AG09319 (cell line): ENCODE measurements around the gene GNG13.

Experiments used
- DNase-seq: peaks from one replicate; pipeline ENCODE4 v3.0.0-alpha.2; 2010; ENCODE audit warnings: low read depth; ENCODE audit errors: extremely low read depth
- TF ChIP-seq, protein P1 (sequence below): IDR thresholded peaks from 2 replicates; pipeline ENCODE4 v1.5.1; 2011; ENCODE audit warnings: low read depth, mild to moderate bottlenecking, inconsistent platforms, low read length, moderate library complexity

Gene GNG13

DNA sequence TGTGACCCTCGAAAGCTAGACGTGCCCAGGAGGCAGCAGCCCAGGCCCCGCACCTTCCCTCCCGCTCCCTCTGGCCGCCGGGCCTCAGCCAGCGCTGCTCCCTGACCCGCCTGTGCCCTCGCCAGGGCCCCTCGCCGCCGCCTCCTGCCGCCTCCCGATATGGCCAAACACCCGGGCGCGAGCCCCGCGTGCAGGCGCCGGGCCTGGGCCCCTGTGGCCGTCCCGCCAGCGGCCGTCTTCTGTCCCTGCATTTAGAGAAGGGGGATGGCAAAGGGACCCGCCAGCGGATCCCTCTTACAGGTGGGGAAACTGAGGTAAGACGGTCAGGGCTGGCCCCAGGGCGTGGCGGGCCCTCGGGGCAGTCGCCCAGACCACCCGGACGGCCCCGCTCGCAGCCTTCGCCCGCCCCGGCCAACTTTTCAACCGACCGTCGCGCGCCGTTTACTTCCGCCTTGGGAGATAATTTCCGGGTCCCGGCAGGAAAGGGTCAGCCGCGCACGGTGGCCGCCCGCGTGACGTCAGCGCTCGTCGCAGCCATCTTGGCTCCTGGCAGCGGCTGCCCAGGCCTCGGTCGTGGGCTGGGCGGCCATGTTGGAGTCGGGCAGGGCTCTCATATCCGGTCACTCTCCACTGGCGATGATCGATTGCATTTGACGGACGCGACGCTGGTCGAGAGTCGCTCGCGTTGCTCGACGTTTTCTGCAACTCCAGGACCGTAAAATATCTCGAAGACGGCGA lies 7.0 kb upstream of the GNG13 start:
- peak; percentile 78 for DNase-seq
- TF ChIP-seq, protein P1, sequence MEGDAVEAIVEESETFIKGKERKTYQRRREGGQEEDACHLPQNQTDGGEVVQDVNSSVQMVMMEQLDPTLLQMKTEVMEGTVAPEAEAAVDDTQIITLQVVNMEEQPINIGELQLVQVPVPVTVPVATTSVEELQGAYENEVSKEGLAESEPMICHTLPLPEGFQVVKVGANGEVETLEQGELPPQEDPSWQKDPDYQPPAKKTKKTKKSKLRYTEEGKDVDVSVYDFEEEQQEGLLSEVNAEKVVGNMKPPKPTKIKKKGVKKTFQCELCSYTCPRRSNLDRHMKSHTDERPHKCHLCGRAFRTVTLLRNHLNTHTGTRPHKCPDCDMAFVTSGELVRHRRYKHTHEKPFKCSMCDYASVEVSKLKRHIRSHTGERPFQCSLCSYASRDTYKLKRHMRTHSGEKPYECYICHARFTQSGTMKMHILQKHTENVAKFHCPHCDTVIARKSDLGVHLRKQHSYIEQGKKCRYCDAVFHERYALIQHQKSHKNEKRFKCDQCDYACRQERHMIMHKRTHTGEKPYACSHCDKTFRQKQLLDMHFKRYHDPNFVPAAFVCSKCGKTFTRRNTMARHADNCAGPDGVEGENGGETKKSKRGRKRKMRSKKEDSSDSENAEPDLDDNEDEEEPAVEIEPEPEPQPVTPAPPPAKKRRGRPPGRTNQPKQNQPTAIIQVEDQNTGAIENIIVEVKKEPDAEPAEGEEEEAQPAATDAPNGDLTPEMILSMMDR: no peak

DNA sequence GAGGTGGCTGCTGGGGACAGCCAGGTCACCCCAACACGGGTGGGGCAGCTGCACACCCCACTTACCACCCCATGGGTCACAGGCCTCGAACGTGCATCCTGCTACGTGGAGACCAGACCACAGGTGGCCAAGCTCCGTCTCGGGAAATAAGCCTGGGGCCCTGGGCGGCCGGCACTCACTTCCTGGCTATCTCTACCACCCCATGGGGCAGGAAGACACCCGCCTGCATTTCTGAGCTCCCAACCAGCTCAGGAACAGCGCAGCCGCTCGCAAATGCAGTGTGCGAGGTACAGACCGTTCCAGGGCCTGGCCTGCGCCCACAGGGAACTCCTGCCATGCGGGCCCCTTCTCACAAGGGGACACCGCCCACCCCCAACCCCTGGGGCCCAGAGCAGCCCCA lies 4.9 kb upstream of the GNG13 start:
- DNase-seq: no peak
- TF ChIP-seq, protein P1: no peak

DNA sequence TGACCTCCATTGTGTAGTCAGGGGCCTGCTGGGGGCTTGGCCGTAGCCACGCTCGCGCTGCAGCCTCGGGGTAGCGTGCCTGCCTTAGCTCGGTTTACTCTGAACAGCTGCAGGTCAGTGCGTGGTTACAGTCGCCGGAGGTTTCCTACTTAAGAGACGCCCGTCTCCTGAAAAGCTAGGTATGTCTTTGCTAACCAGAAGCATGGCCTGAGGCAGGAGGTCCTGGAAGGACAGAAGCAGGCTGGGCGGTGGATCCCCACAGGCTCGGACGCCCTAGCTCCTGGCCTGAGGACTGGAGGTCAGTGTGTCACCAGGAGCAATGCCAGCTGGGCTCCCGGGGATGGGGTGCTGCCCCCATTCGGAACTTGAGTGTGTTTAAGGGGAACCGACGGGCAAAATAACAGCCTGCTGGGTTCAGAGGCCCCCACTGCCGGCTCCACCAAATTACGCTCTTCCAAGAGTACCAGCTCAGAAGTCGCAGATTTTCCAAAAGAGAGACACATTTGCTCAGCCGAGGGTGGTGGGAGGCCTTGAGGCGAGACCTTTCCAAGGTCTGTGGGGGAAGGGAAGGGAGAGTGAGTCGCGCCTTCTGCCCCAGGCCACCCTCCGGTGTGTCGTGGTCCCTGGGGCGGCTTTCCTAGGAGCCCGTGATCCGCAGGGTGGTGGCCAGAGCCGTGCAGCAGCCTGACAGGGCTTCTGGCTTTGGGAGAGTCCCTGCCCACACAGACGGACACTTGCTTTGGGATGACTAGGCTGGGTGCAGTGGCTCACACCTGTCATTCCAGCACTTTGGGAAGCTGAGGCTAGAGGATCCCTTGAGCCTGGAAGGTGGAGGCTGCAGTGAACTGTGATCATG lies 3.9 kb upstream of the GNG13 start:
- DNase-seq: no peak
- TF ChIP-seq, protein P1: no peak

DNA sequence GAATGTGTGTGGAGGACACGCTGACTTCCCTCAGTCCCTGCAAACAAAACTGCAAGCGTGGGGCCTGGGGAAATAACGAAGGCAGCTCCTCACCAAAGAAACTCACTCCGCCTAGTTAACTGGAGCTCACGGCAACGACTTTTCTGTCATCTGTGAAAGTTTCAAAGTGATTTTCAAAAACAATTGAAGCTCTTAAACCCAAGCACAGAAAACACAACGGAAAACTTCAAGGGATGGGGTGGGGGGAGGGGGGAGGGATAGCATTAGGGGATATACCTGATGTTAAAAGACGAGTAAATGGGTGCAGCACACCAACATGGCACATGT lies 3.2 kb upstream of the GNG13 start:
- no peak for DNase-seq
- TF ChIP-seq, protein P1: no peak

DNA sequence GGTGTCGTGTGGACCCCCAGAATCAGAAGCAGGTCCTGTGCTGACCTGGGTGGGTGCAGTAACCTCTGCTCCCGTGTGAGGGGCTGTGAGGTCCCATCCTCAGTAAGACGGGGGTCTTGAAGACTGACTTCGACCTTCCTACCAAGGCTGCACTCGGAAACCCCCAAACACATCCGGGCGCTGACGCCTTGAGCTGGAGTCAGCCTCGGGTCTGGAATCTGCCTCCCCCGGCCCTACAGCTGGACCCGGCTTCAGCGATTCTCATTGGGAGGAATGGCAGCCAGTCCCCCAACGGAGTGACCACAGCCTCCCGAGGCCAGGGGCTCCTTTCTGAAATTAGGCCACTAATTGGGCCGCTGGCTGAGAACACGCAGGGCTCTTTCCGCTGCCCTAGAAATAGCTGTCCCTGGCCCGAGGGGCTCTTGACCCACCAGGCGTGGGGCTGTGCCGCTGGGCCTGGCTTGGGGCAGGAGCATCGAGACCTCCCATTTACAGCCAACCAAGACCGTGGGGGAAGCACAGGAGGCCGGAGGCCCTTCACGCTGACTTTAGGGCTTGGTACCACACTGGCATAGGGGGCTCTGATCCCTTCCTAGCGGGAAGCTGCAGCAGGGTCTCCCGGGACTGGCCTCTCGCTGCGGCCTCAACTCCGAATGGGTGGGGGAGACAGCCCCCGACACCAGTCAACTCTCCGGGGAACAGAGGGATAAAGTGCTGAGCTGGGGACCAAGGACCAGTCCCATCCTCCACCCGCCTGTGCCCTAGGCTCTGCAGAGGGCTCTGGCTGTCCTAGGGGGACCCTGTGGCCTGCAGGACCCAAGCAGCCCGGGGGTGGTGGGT lies 2.6 kb upstream of the GNG13 start:
- no peak for DNase-seq
- TF ChIP-seq, protein P1: no peak

DNA sequence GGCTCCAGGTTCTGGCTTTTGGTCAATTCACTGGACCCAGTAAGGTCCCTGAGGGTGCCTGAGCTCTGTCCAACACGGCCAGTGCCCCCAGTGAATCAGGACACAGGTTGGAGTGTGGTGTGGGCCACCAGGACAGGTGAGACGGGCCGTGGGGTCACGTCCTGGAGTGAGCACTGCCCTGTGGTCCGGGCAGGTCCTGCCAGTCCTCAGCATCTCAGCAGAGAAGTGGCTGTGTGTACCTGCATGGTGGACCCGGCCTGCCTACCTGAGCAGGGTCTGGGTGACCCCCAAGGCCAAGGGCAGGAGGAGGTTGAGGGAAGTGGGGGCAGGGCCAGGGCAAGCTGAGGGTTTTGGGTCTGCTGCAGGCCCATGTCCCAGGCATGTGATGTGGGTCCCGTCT lies 1.9 kb upstream of the GNG13 start:
- DNase-seq: no peak
- TF ChIP-seq, protein P1: no peak
